Liver (tissue), 9 donors: Measurements from ENCODE around the gene ANKRD42. TPM values are rescaled to one million over a fixed set of nuclear protein-coding genes. Genes with fewer than 3 reads are reported as not detected.
A peak's percentile ranks its signal among the peaks of the same experiment; 100 is the strongest.

ENCODE experiments used
- DNase-seq: peaks from one replicate; pipeline ENCODE4 v3.0.0-alpha.2; 2017; ENCODE audit warnings: low spot score
- H3K27ac ChIP-seq, 2 donors: one replicate each; pipeline ENCODE4 v1.7.0; 2013; ENCODE audit warnings: inconsistent platforms in 2 of 2, low read length in 2 of 2, control low read depth in 1 of 2, low read depth in 1 of 2, mild to moderate bottlenecking in 1 of 2
- H3K27me3 ChIP-seq, 4 donors: one replicate each; pipeline versions ENCODE4 v1.6.1 to v1.7.0; 2013; ENCODE audit warnings: low read length in 3 of 4, inconsistent platforms in 1 of 4, mild to moderate bottlenecking in 1 of 4, moderate library complexity in 1 of 4; ENCODE audit not compliant: control insufficient read depth in 4 of 4, insufficient read depth in 4 of 4
- H3K36me3 ChIP-seq, 4 donors: one replicate each; pipeline versions ENCODE4 v1.6.1 to v1.7.0; 2013; ENCODE audit warnings: low read length in 3 of 4, mild to moderate bottlenecking in 3 of 4, low read depth in 1 of 4, moderate library complexity in 1 of 4; ENCODE audit not compliant: control insufficient read depth in 4 of 4, insufficient read depth in 3 of 4
- H3K4me1 ChIP-seq, 4 donors: one replicate each; pipeline versions ENCODE4 v1.6.1 to v1.7.0; 2013; ENCODE audit warnings: low read length in 3 of 4, mild to moderate bottlenecking in 3 of 4, moderate library complexity in 1 of 4; ENCODE audit not compliant: control insufficient read depth in 4 of 4, insufficient read depth in 4 of 4
- H3K4me3 ChIP-seq, 3 donors: one replicate each; pipeline versions ENCODE4 v1.6.1 to v1.7.0; 2013; ENCODE audit warnings: low read length in 3 of 3, control low read depth in 1 of 3, low read depth in 1 of 3, mild to moderate bottlenecking in 1 of 3
- H3K9ac ChIP-seq, 2 donors: one replicate each; pipeline ENCODE4 v1.7.0; 2013; ENCODE audit warnings: low read length in 2 of 2, mild to moderate bottlenecking in 2 of 2, moderate library complexity in 2 of 2, control low read depth in 1 of 2, low read depth in 1 of 2
- H3K9me3 ChIP-seq, 4 donors: one replicate each; pipeline versions ENCODE4 v1.6.1 to v1.7.0; 2013; ENCODE audit warnings: low read length in 3 of 4; ENCODE audit not compliant: control insufficient read depth in 4 of 4
- ATF3 ChIP-seq: IDR thresholded peaks from 2 replicates; pipeline ENCODE4 v1.6.1; 2016; ENCODE audit warnings: antibody characterized with exemption
- CTCF ChIP-seq: fragments of 150-350 bp; IDR thresholded peaks from 2 replicates; pipeline ENCODE4 v1.5.1; 2017; ENCODE audit warnings: improper control_type of control experiment, low read depth, low read length; ENCODE audit not compliant: missing input control
- GABPA ChIP-seq, 2 donors: IDR thresholded peaks in 1 of 2; conservative IDR thresholded peaks in 1 of 2; 2 replicates each; pipeline ENCODE4 v1.6.1; 2016; ENCODE audit warnings: antibody characterized with exemption in 2 of 2, mild to moderate bottlenecking in 1 of 2, moderate library complexity in 1 of 2
- HNF4G ChIP-seq: IDR thresholded peaks from 2 replicates; pipeline ENCODE4 v1.6.1; 2016; ENCODE audit warnings: antibody characterized with exemption
- JUND ChIP-seq, 2 donors: IDR thresholded peaks; 2 replicates each; pipeline ENCODE4 v1.6.1; 2016; ENCODE audit warnings: antibody characterized with exemption in 2 of 2
- RAD21 ChIP-seq, 2 donors: IDR thresholded peaks; 2 replicates each; pipeline ENCODE4 v1.6.1; 2016; ENCODE audit warnings: antibody characterized with exemption in 2 of 2, mild to moderate bottlenecking in 2 of 2
- RXRA ChIP-seq, 2 donors: IDR thresholded peaks; 2 replicates each; pipeline ENCODE4 v1.6.1; 2017 to 2018; ENCODE audit warnings: antibody characterized with exemption in 2 of 2, mild to moderate bottlenecking in 1 of 2
- SP1 ChIP-seq: IDR thresholded peaks from 2 replicates; pipeline ENCODE4 v1.6.1; 2018; ENCODE audit warnings: antibody characterized with exemption, mild to moderate bottlenecking
- TAF1 ChIP-seq: conservative IDR thresholded peaks from 2 replicates; pipeline ENCODE4 v1.6.1; 2016; ENCODE audit warnings: antibody characterized with exemption, mild to moderate bottlenecking
- YY1 ChIP-seq: IDR thresholded peaks from 2 replicates; pipeline ENCODE4 v1.6.1; 2016; ENCODE audit warnings: antibody characterized with exemption, mild to moderate bottlenecking
- WGBS: extraction: QIAGEN DNeasy Blood & Tissue Kit; methylation state at CpG from one replicate; pipeline ENCODE4 v1.1.7; 2013; 5-methylcytosine and 5-hydroxymethylcytosine counted together
- polyA plus RNA-seq, 2 donors: library from polyadenylated mRNA; stranded (reverse) in 1 of 2; unstranded in 1 of 2; fragments of 200-250 nt in 1 of 2; fragments of >200 nt in 1 of 2; fragmentation: Nextera tagmentation in 1 of 2; extraction: Ambion mirVana in 1 of 2; gene quantifications; one replicate each; pipeline versions ENCODE4 v1.2.1 to v1.2.3, GENCODE V29; 2013 to 2015
- total RNA-seq, 2 donors: library from RNA; depleted of rRNA; stranded (reverse); fragments of >200 nt; gene quantifications; one replicate each; pipeline ENCODE4 v1.2.3, GENCODE V29; 2014
- donor health status: healthy.
- donor health status: healthy.
- donor health status: healthy.
- donor health status: healthy.
- donor health status: healthy.

Gene ANKRD42
- total and polyA plus RNA-seq, 4 donors, result 2.0 to 4.9 (median 2.4) TPM

GRCh38 chr11:83191986-83192385, 1.5 kb upstream of the ANKRD42 start:
- 86% methylated on average over 11 of the region's 11 CpGs for WGBS
- Histone ChIP-seq H3K27me3 (no peaks in the 10 kb centered on the region), H3K9ac (peak overlapping the region in 1 of 2 donors; percentile 99), H3K36me3 (peaks cover 3 to 18% (median 6%) of the 10 kb centered on the region in 4 donors), H3K27ac (peak overlapping the region; percentile 83 to 97), H3K4me1 (peaks cover 6 to 24% (median 15%) of the 10 kb centered on the region in 4 donors), H3K4me3 (peak overlapping the region in 1 of 3 donors; percentile 96), H3K9me3 (no peaks in the 10 kb centered on the region)
- DNase-seq, result no peak
- no peak for TF ChIP-seq RAD21 (IDR thresholded peaks at IDR 0.05)

- Histone ChIP-seq H3K9me3 (no peaks in the 10 kb centered on the region), H3K4me1 (peaks cover 6 to 24% (median 15%) of the 10 kb centered on the region in 4 donors), H3K36me3 (peaks cover 3 to 18% (median 6%) of the 10 kb centered on the region in 4 donors), H3K9ac (peak overlapping the region; percentile 89 to 99), H3K4me3 (peak overlapping the region; percentile 66 to 96 (median 81)), H3K27me3 (no peaks in the 10 kb centered on the region), H3K27ac (peak overlapping the region; percentile 83 to 97)
- 14% methylated on average over 8 of the region's 8 CpGs for WGBS
- no peak for DNase-seq
- TF ChIP-seq RXRA (IDR thresholded peaks at IDR 0.05) (peak in 1 of 2 donors; percentile 1), HNF4G (no peak)
These were observed 786 bp upstream of the ANKRD42 start for GRCh38 chr11:83192606-83193245.

GRCh38 chr11:83194281-83195142, 1.0 kb downstream of the ANKRD42 start:
- 6% methylated on average over 35 of the region's 35 CpGs for WGBS
- Histone ChIP-seq H3K27ac (peak overlapping the region; percentile 83 to 97), H3K36me3 (peaks cover 3 to 17% (median 5%) of the 10 kb centered on the region in 4 donors), H3K4me3 (peak overlapping the region; percentile 66 to 96 (median 81)), H3K4me1 (peaks cover 6 to 24% (median 15%) of the 10 kb centered on the region in 4 donors), H3K9ac (peak overlapping the region; percentile 55 to 71), H3K9me3 (no peaks in the 10 kb centered on the region), H3K27me3 (no peaks in the 10 kb centered on the region)
- peak; percentile 54 for DNase-seq
- no peak for TF ChIP-seq JUND (IDR thresholded peaks at IDR 0.05)
- TF ChIP-seq SP1, result no peak
- peak; percentile 10 for TF ChIP-seq YY1
- no peak for TF ChIP-seq TAF1
- TF ChIP-seq HNF4G, result no peak
- no peak for TF ChIP-seq CTCF
- peak in 1 of 2 donors; percentile 3 for TF ChIP-seq RAD21 (IDR thresholded peaks at IDR 0.05)

- WGBS, result 46% methylated on average over 4 of the region's 4 CpGs
- DNase-seq, result no peak
- Histone ChIP-seq H3K4me3 (peak overlapping the region in 2 of 3 donors; percentile 66 to 96), H3K36me3 (peaks cover 3 to 15% (median 5%) of the 10 kb centered on the region in 4 donors), H3K9ac (no peak overlapping the region), H3K9me3 (no peaks in the 10 kb centered on the region), H3K27me3 (no peaks in the 10 kb centered on the region), H3K27ac (peak overlapping the region in 1 of 2 donors; percentile 97), H3K4me1 (peaks cover 6 to 24% (median 15%) of the 10 kb centered on the region in 4 donors)
- TF ChIP-seq GABPA (IDR thresholded peaks at IDR 0.05 in 1 of 2, conservative IDR thresholded peaks at IDR 0.05 in 1 of 2), result peak in 1 of 2 donors; percentile 5
- TF ChIP-seq ATF3, result no peak
- no peak for TF ChIP-seq SP1
These were observed 1.6 kb downstream of the ANKRD42 start for GRCh38 chr11:83195143-83195466.
